K562 (cell line): ENCODE measurements around the gene PRCP. TPM values are rescaled to one million over a fixed set of nuclear protein-coding genes. Genes with fewer than 3 reads are reported as not detected.
"Not testable (repeated sequence)": the region's sequence is repeated elsewhere in the genome, so short reads cannot be mapped to it uniquely, and the experiment has no call there.

Experiments
- ATAC-seq: fragments of 200-7000 bp; cut with Tn5 transposase; 3 replicates; pipeline ENCODE4 v1.9.1; 2020; ENCODE audit warnings: moderate library complexity
- BruUV-seq: library from RNA; stranded (reverse); fragments of 400-500 nt; replicated peaks from 2 replicates; lab custom pipeline; 2021; lab: Mats Ljungman, UMichigan
- CTCF ChIA-PET: fragments of 300-600 bp; formaldehyde crosslinking; extraction: SDS; loops from one replicate; lab custom pipeline; 2021; ENCODE audit warnings: low intra/inter-chr PET ratio; lab: Yijun Ruan, JAX
- POLR2A ChIA-PET: fragments of 300-600, 350-650 bp; sonication (Branson Sonifier 250); formaldehyde crosslinking; extraction: SDS; loops from one replicate; lab custom pipeline; 2021; ENCODE audit warnings: antibody characterized with exemption, inconsistent platforms; lab: Yijun Ruan, JAX
- DNase-seq, 4 experiments: peaks; one replicate each; pipeline versions ENCODE4 v3.0.0 to v3.0.0-alpha.2; 2011 to 2018; ENCODE audit warnings: low spot score in 3 of 4, mixed read lengths in 3 of 4; ENCODE audit errors: extremely low read depth in 1 of 4
- FAIRE-seq: peaks from 2 replicates; lab custom pipeline; 2011; peaks lifted over from hg19 to GRCh38; lab: Jason Lieb, UNC
- H2AFZ ChIP-seq: 2 replicates; pipeline ENCODE4 v1.6.0; 2011; ENCODE audit warnings: low read depth, low read length, control low read depth, inconsistent platforms
- H3K27ac ChIP-seq: fragments of 200-600 bp; 3 replicates; pipeline ENCODE4 v1.8.0; 2011; ENCODE audit warnings: low read depth, mild to moderate bottlenecking, control low read depth, inconsistent platforms, low read length, moderate library complexity, mixed read lengths; ENCODE audit errors: extremely low read depth
- H3K27me3 ChIP-seq, 2 experiments: fragments of 300-600 bp in 1 of 2; 2 replicates in 1 of 2; 3 replicates in 1 of 2; pipeline versions ENCODE4 v1.6.0 to v1.8.0; 2011; ENCODE audit warnings: inconsistent platforms in 2 of 2, low read length in 2 of 2, mild to moderate bottlenecking in 1 of 2, mixed read lengths in 1 of 2, moderate library complexity in 1 of 2; ENCODE audit not compliant: control insufficient read depth in 2 of 2, insufficient read depth in 2 of 2
- H3K36me3 ChIP-seq: fragments of 300-600 bp; 3 replicates; pipeline ENCODE4 v1.8.0; 2011; ENCODE audit warnings: mild to moderate bottlenecking, low read length, inconsistent platforms; ENCODE audit not compliant: control insufficient read depth, insufficient read depth
- H3K4me1 ChIP-seq, 2 experiments: fragments of 200-600 bp in 1 of 2; replicated peaks in 1 of 2; 2 replicates in 1 of 2; 3 replicates in 1 of 2; pipeline versions ENCODE4 v1.5.1 to v1.8.0; 2011; ENCODE audit warnings: inconsistent platforms in 2 of 2, low read length in 2 of 2, mild to moderate bottlenecking in 1 of 2, mixed read lengths in 1 of 2, moderate library complexity in 1 of 2; ENCODE audit not compliant: control insufficient read depth in 2 of 2, insufficient read depth in 2 of 2
- H3K4me2 ChIP-seq: 2 replicates; pipeline ENCODE4 v1.6.1; 2011; ENCODE audit warnings: low read length, control low read depth, inconsistent platforms, mixed read lengths; ENCODE audit not compliant: insufficient read depth
- H3K4me3 ChIP-seq: fragments of 200-600 bp; sonication (generic), shearing (Covaris generic); 2 replicates; pipeline ENCODE4 v1.5.1; 2016; ENCODE audit warnings: control low read depth, inconsistent platforms
- H3K79me2 ChIP-seq: fragments of 200-600 bp; 3 replicates; pipeline ENCODE4 v1.8.0; 2011; ENCODE audit warnings: low read length, inconsistent platforms; ENCODE audit not compliant: control insufficient read depth, insufficient read depth
- H3K9ac ChIP-seq, 2 experiments: 2 replicates each; pipeline versions ENCODE4 v1.6.0 to v1.6.1; 2011; ENCODE audit warnings: low read depth in 2 of 2, low read length in 2 of 2, control low read depth in 1 of 2, inconsistent platforms in 1 of 2, mild to moderate bottlenecking in 1 of 2, mixed read lengths in 1 of 2; ENCODE audit not compliant: insufficient read depth in 1 of 2
- H3K9me1 ChIP-seq: one replicate; pipeline ENCODE4 v1.6.0; 2011; ENCODE audit warnings: inconsistent platforms, mild to moderate bottlenecking, low read length, moderate library complexity; ENCODE audit not compliant: control insufficient read depth, insufficient read depth
- H3K9me3 ChIP-seq: replicated peaks from 2 replicates; pipeline ENCODE4 v1.5.1; 2011; ENCODE audit warnings: low read depth, low read length, inconsistent platforms; ENCODE audit not compliant: control insufficient read depth, insufficient read depth
- H4K20me1 ChIP-seq: replicated peaks from 2 replicates; pipeline ENCODE4 v1.6.1; 2011; ENCODE audit warnings: low read length, inconsistent platforms, mixed read lengths; ENCODE audit not compliant: control insufficient read depth, insufficient read depth
- GTF2A2 ChIP-seq: IDR thresholded peaks from 2 replicates; pipeline ENCODE4 v1.6.1; 2016; ENCODE audit warnings: mild to moderate bottlenecking, missing genetic modification characterization, missing compliant biosample characterization
- HLTF ChIP-seq: fragments of 450-650 bp; IDR thresholded peaks from 2 replicates; pipeline ENCODE4 v1.6.1; 2016
- KDM4B ChIP-seq, 2 experiments: fragments of 450-650 bp in 1 of 2; sonication (generic) in 1 of 2; IDR thresholded peaks; 2 replicates each; pipeline ENCODE4 v1.6.1; 2016 to 2017; ENCODE audit warnings: borderline replicate concordance in 2 of 2, antibody characterized with exemption in 1 of 2, low read depth in 1 of 2, mild to moderate bottlenecking in 1 of 2
- KLF1 ChIP-seq: fragments of 450-650 bp; IDR thresholded peaks from 2 replicates; pipeline ENCODE4 v1.6.1; 2016; ENCODE audit warnings: missing genetic modification characterization, missing compliant biosample characterization
- NBN ChIP-seq: fragments of 450-650 bp; IDR thresholded peaks from 2 replicates; pipeline ENCODE4 v1.6.1; 2016; ENCODE audit warnings: low read depth, mild to moderate bottlenecking
- RHOXF2B ChIP-seq: fragments of 250-450 bp; sonication (Bioruptor Pico); conservative IDR thresholded peaks from 2 replicates; pipeline ENCODE4 v1.5.1; 2021
- SOX6 ChIP-seq: fragments of 450-650 bp; IDR thresholded peaks from 2 replicates; pipeline ENCODE4 v1.6.1; 2014; ENCODE audit warnings: mild to moderate bottlenecking
- whole genome bisulfite sequencing: fragments of 100-300 bp; shearing (Covaris generic); methylation state at CpG from one replicate; pipeline ENCODE4 v1.1.6; 2016; ENCODE audit warnings: low coverage, mixed read lengths; ENCODE audit not compliant: insufficient coverage; ENCODE audit errors: missing lambda C conversion rate; 5-methylcytosine and 5-hydroxymethylcytosine counted together
- in situ Hi-C: fragments of 300-500 bp; cut with MboI; formaldehyde crosslinking; loops from 4 replicates; pipeline ENCODE4 v1.15.0; 2018; ENCODE audit warnings: inconsistent platforms, mixed read lengths
- intact Hi-C: fragments of 100-400 bp; cut with micrococcal nuclease; formaldehyde crosslinking; loops from 2 replicates; pipeline ENCODE4 v1.14.2; 2022
- polyA plus RNA-seq, 8 experiments: library from polyadenylated mRNA; depleted of rRNA in 4 of 8; stranded (reverse) in 5 of 8; unstranded in 3 of 8; fragments of >200 nt; fragmentation: Nextera tagmentation in 2 of 8; fragmentation: Illumina TruSeq in 1 of 8; extraction: Ambion mirVana in 2 of 8; extraction: Trizol in 1 of 8; gene quantifications; 2 replicates each; pipeline versions ENCODE4 v1.2.1 to v1.2.3, GENCODE V29; 2011 to 2014; ENCODE audit warnings: inconsistent platforms in 1 of 8, missing spikeins in 1 of 8
- total RNA-seq, 7 experiments: library from RNA; depleted of rRNA in 6 of 7; stranded (reverse); fragments of >200 nt in 6 of 7; fragmentation: Illumina TruSeq in 2 of 7; extraction: Trizol in 2 of 7; gene quantifications; 2 replicates each; pipeline versions ENCODE4 v1.2.1 to v1.2.3, GENCODE V29; 2011 to 2021; ENCODE audit warnings: low replicate concordance in 1 of 7

PRCP gene
- total and polyA plus RNA-seq, 9 of the 15 experiments (the other 6 are each of a cell fraction or from before 2014, with no cell fraction given), result 9.5 to 43.1 (median 23.2) TPM

DNA sequence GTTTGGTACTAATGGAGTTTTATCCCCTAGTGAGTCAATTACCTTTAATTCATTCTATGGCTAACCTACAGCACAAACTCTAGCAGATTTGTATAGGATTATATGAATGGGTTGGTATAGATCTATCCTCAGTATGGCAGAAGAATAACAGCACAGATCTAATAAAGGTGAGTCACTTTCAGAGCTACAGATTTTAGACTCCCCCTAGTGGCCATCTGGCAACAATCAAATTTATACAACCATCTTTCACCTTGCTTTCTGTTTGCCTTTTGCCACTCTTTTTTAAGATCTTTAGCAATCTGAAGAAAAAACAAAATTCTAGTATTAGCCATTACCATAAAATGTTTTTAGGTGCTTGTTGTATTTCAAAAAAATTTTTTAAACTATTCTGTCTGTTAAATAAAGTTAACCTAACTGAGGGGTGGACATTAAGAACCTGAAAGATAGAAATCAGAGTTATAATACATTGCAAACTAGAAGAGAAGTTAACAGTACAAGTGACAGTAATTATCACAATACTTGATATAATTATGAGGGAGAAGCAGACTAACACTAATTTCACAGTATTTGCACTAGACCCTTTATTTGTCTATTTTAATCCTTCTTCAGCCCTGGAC, 27.1 kb upstream of the PRCP start (continued):
- no peak for TF ChIP-seq RHOXF2B
- no peak for TF ChIP-seq SOX6
- TF ChIP-seq KLF1 (tag), result no peak
- no peak for TF ChIP-seq NBN
- no peak for TF ChIP-seq KDM4B (IDR thresholded peaks at IDR 0.05; ENCODE audit: borderline replicate concordance in 2 of 2, low read depth in 1 of 2)
- TF ChIP-seq HLTF, result no peak

DNA sequence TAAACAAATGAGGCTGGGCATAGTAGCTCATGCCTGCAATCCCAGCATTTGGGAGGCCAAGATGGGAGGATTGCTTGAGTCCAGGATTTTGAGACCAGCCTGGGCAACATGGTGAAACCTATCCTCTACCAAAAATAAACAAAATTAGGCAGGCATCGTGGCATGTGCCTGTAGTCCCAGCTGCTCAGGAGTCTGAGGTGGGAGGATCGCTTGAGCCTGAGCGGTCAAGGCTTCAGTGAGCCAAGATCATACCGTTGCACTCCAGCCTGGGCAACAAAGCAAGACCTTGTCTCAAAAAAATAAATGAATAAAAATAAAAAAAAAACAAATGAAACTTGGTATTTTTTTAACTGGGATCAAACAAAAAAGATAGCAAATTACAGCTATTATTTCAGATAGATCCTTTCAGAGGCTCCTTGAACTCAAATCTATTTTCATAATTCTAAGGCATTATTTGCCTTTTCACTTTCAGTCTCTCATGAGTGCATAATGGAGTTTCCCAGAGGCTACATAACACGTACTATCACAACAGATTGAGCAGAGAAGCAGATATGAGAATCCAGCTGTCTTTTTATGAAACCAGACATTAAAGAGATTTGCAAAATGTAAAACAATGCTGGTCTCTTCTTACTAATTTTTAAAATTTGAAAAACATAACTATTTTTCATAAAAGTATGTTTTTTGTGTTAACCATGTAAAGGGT, 24.4 kb upstream of the PRCP start:
- no peak overlapping the region for H2AFZ ChIP-seq
- in situ Hi-C loops, result loop anchor here (25.0 kb wide), 1 partner anchor 313 kb away; no protein-coding TSS in a partner anchor
- ATAC-seq (no peak), DNase-seq (no peak), FAIRE-seq (no peak)
- no peaks in the 10 kb centered on the region for H3K27me3 ChIP-seq
- no peaks in the 10 kb centered on the region; a peak in 1 of 5 replicates for H3K4me1 ChIP-seq
- peaks cover 4% of the 10 kb centered on the region; the same call in 1 of the 3 replicates for H3K79me2 ChIP-seq
- H3K4me3 ChIP-seq, result no peak overlapping the region
- H3K27ac ChIP-seq, result no peak overlapping the region
- no peaks in the 10 kb centered on the region for H4K20me1 ChIP-seq
- no peaks in the 10 kb centered on the region for H3K9me1 ChIP-seq
- ChIA-PET CTCF (no interaction called here), POLR2A (interaction anchor here (0.6 to 1.0 kb wide), 3 partner anchors 23 to 39 kb away, joined by 3 to 5 read pairs (median 3); partner anchors contain the start of gene DDIAS)
- WGBS, result 87% methylated on average over 5 of the region's 5 CpGs
- no peaks in the 10 kb centered on the region for H3K9me3 ChIP-seq
- BruUV-seq, result no TSS peak
- TF ChIP-seq GTF2A2 (tag), result no peak
- intact Hi-C loops, result no loop called here
- H3K36me3 ChIP-seq, result peaks cover 54% of the 10 kb centered on the region
- no peak overlapping the region for H3K4me2 ChIP-seq
- H3K9ac ChIP-seq, result no peak overlapping the region

DNA sequence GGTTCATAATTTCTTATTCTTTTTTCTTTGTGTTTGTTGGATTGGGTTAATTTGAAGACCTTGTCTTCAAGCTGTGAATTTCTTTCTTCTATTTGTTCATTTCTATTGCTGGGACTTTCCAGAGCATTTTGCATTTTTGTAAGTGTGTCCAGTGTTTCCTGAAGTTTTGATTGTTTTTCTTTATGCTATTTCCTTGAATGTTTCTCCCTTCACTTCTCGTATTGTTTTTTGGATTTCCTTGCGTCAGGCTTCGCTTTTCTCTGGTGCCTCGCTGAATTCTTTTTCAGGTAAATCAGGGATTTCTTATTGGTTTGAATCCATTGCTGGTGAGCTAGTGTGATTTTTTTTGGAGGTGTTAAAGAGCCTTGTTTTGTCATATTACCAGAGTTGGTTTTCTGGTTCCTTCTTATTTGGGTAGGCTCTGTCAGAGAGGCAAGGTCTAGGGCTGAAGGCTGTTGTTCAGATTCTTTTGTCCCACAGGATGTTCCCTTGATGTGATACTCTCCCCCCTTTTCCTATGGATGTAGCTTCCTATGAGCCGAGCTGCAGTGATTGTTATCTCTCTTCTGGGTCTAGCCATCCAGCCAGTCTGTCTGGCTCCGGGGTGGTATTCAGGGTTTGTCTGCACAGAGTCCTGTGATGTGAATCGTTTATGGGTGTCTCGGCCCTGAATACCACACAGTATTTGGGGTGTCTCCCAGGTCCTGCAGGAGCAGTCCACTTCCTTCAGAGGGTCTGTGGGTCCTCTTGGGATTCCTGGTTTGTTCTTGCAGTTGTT, 22.4 kb upstream of the PRCP start:
- BruUV-seq, intact Hi-C loops: not testable (repeated sequence)

More for the DNA sequence above, 22.4 kb upstream of the PRCP start:
- FAIRE-seq, H3K27me3 ChIP-seq, H3K79me2 ChIP-seq, H3K27ac ChIP-seq, H2AFZ ChIP-seq, H3K9me1 ChIP-seq, CTCF ChIA-PET, DNase-seq, H4K20me1 ChIP-seq, POLR2A ChIA-PET, H3K4me1 ChIP-seq, H3K4me3 ChIP-seq, H3K9ac ChIP-seq, H3K9me3 ChIP-seq, ATAC-seq, H3K4me2 ChIP-seq: not testable (repeated sequence)
- WGBS, result 81% methylated on average over 8 of the region's 8 CpGs
- H3K36me3 ChIP-seq, result peaks cover 41% of the 10 kb centered on the region
- in situ Hi-C loops, result loop anchor here (25.0 kb wide), 1 partner anchor 315 kb away; no protein-coding TSS in a partner anchor
